HepG2 (cell line): Measurements from ENCODE around the gene DAAM2. TPM values are rescaled to one million over a fixed set of nuclear protein-coding genes. Genes with fewer than 3 reads are reported as not detected.

Experiments
- ATAC-seq: fragments of 200-7000 bp; cut with Tn5 transposase; 3 replicates; pipeline ENCODE4 v1.9.1; 2020; ENCODE audit warnings: mild to moderate bottlenecking, moderate library complexity
- BruUV-seq: library from RNA; stranded (reverse); fragments of 400-500 nt; replicated peaks from 2 replicates; lab custom pipeline; 2021; lab: Mats Ljungman, UMichigan
- CTCF ChIA-PET: fragments of 300-600 bp; formaldehyde crosslinking; extraction: SDS; loops from one replicate; lab custom pipeline; 2021; ENCODE audit warnings: low total read pairs, inconsistent platforms, low intra/inter-chr PET ratio; lab: Yijun Ruan, JAX
- POLR2A ChIA-PET: fragments of 350-600 bp; sonication (Branson Sonifier 250); formaldehyde crosslinking; loops from one replicate; lab custom pipeline; 2020; ENCODE audit warnings: antibody characterized with exemption, inconsistent platforms; lab: Yijun Ruan, JAX
- DNase-seq: peaks from one replicate; pipeline ENCODE4 v3.0.0-alpha.2; 2015; ENCODE audit warnings: low spot score
- FAIRE-seq: peaks from 3 replicates; lab custom pipeline; 2011; peaks lifted over from hg19 to GRCh38; lab: Jason Lieb, UNC
- H2AFZ ChIP-seq: one replicate; pipeline ENCODE4 v1.6.1; 2011; ENCODE audit warnings: low read length, inconsistent platforms
- H3K27ac ChIP-seq: fragments of 300-600 bp; 3 replicates; pipeline ENCODE4 v1.8.0; 2011; ENCODE audit warnings: mixed run types, mild to moderate bottlenecking, mixed read lengths, low read length, inconsistent platforms; ENCODE audit not compliant: insufficient read depth; ENCODE audit errors: extremely low read length
- H3K27me3 ChIP-seq, 2 experiments: fragments of 200-600 bp in 1 of 2; 2 replicates in 1 of 2; 3 replicates in 1 of 2; pipeline versions ENCODE4 v1.6.0 to v1.8.0; 2011; ENCODE audit warnings: low read length in 2 of 2, mild to moderate bottlenecking in 2 of 2, moderate library complexity in 2 of 2, inconsistent platforms in 1 of 2; ENCODE audit not compliant: insufficient read depth in 2 of 2, control insufficient read depth in 1 of 2
- H3K36me3 ChIP-seq, 2 experiments: fragments of 200-600 bp in 1 of 2; replicated peaks in 1 of 2; 2 replicates in 1 of 2; 3 replicates in 1 of 2; pipeline versions ENCODE4 v1.5.1 to v1.8.0; 2011; ENCODE audit warnings: low read length in 2 of 2, inconsistent platforms in 1 of 2; ENCODE audit not compliant: insufficient read depth in 2 of 2, control insufficient read depth in 1 of 2
- H3K4me1 ChIP-seq: 2 replicates; pipeline ENCODE4 v1.5.1; 2012; ENCODE audit warnings: low read length, inconsistent platforms; ENCODE audit not compliant: insufficient read depth
- H3K4me2 ChIP-seq: 2 replicates; pipeline ENCODE4 v1.6.0; 2011; ENCODE audit warnings: low read depth, low read length, inconsistent platforms
- H3K4me3 ChIP-seq, 3 experiments: fragments of 200-600 bp in 1 of 3; sonication (generic), shearing (Covaris generic) in 1 of 3; replicated peaks in 1 of 3; 2 replicates each; pipeline ENCODE4 v1.5.1; 2011 to 2016; ENCODE audit warnings: low read length in 3 of 3, inconsistent platforms in 2 of 3, low read depth in 2 of 3, mild to moderate bottlenecking in 2 of 3, control low read depth in 1 of 3, mixed read lengths in 1 of 3; ENCODE audit not compliant: insufficient read depth in 1 of 3
- H3K79me2 ChIP-seq: one replicate; pipeline ENCODE4 v1.6.1; 2011; ENCODE audit warnings: low read length, inconsistent platforms; ENCODE audit not compliant: insufficient read depth
- H3K9ac ChIP-seq: 2 replicates; pipeline ENCODE4 v1.6.0; 2011; ENCODE audit warnings: mild to moderate bottlenecking, low read depth, low read length, inconsistent platforms; ENCODE audit not compliant: insufficient read depth
- H3K9me3 ChIP-seq: 2 replicates; pipeline ENCODE4 v1.5.1; 2012; ENCODE audit warnings: mild to moderate bottlenecking, low read length
- H4K20me1 ChIP-seq: 2 replicates; pipeline ENCODE4 v1.6.0; 2011; ENCODE audit warnings: inconsistent platforms, mild to moderate bottlenecking, low read length, moderate library complexity; ENCODE audit not compliant: insufficient read depth
- CTCF ChIP-seq: sonication (generic); formaldehyde crosslinking; IDR thresholded peaks from 2 replicates; pipeline ENCODE4 v1.5.0; 2020; ENCODE audit warnings: mild to moderate bottlenecking, missing genetic modification reagents, moderate library complexity
- HINFP ChIP-seq: sonication (generic); formaldehyde crosslinking; IDR thresholded peaks from 2 replicates; pipeline ENCODE4 v1.4.0; 2020; ENCODE audit warnings: low read depth, mild to moderate bottlenecking, missing genetic modification reagents
- HNRNPLL ChIP-seq: fragments of 200-400 bp; formaldehyde crosslinking; IDR thresholded peaks from 2 replicates; pipeline ENCODE4 v1.6.1; 2017; ENCODE audit warnings: mild to moderate bottlenecking, low read depth, low read length; ENCODE audit not compliant: poor library complexity, severe bottlenecking
- IRX3 ChIP-seq: sonication (generic); formaldehyde crosslinking; IDR thresholded peaks from 2 replicates; pipeline ENCODE4 v1.8.1; 2023; ENCODE audit warnings: mild to moderate bottlenecking, low read depth, missing genetic modification reagents, borderline replicate concordance
- PAF1 ChIP-seq: IDR thresholded peaks from 2 replicates; pipeline ENCODE4 v1.6.1; 2016; ENCODE audit warnings: missing genetic modification reagents, missing compliant biosample characterization
- STAG1 ChIP-seq: sonication (generic); formaldehyde crosslinking; IDR thresholded peaks from 2 replicates; pipeline ENCODE4 v1.4.0; 2020; ENCODE audit warnings: missing genetic modification reagents
- ZNF562 ChIP-seq: sonication (generic); formaldehyde crosslinking; IDR thresholded peaks from 2 replicates; pipeline ENCODE4 v1.8.0; 2022; ENCODE audit warnings: missing genetic modification reagents, borderline replicate concordance
- ZNF619 ChIP-seq: sonication (generic); formaldehyde crosslinking; IDR thresholded peaks from 2 replicates; pipeline ENCODE4 v1.4.0; 2020; ENCODE audit warnings: mild to moderate bottlenecking, missing genetic modification reagents
- WGBS: methylation state at CpG from one replicate; pipeline ENCODE4 v1.1.6; 2017; ENCODE audit warnings: low lambda C conversion rate; 5-methylcytosine and 5-hydroxymethylcytosine counted together
- in situ Hi-C: cut with HindIII; loops from 2 replicates; pipeline ENCODE4 v1.10.0; 2017; ENCODE audit warnings: low pct_unique_long_range_greater_than_20kb; ENCODE audit not compliant: extremely low pct_ligation_motif_present
- intact Hi-C: fragments of 100-400 bp; cut with micrococcal nuclease; formaldehyde crosslinking; loops from one replicate; pipeline ENCODE4 v1.10.0; 2022; ENCODE audit not compliant: unreplicated experiment
- polyA plus RNA-seq, 8 experiments: library from polyadenylated mRNA; depleted of rRNA in 3 of 8; stranded (reverse) in 7 of 8; unstranded in 1 of 8; fragments of >200 nt; fragmentation: Illumina TruSeq in 4 of 8; extraction: Trizol in 4 of 8; gene quantifications; 2 replicates each; pipeline versions ENCODE4 v1.2.1 to v1.2.3, GENCODE V29; 2011 to 2016; ENCODE audit warnings: low read depth in 4 of 8, missing spikeins in 1 of 8, mixed read lengths in 1 of 8; ENCODE audit not compliant: insufficient read depth in 1 of 8
- total RNA-seq, 5 experiments: library from RNA; depleted of rRNA; stranded (reverse); fragments of >200 nt; fragmentation: Illumina TruSeq; extraction: Trizol; gene quantifications; 2 replicates each; pipeline ENCODE4 v1.2.3, GENCODE V29; 2016; ENCODE audit warnings: low read depth in 1 of 5

Gene DAAM2
- total and polyA plus RNA-seq, 2 of the 13 experiments (the other 11 are each of a cell fraction or from before 2014, with no cell fraction given): 0.01 TPM; not detected in 1

- CTCF ChIA-PET: no interaction called here
These were observed 119.4 kb downstream of the DAAM2 start for GRCh38 chr6:39911513-39912125.

More at GRCh38 chr6:39911513-39912125, 119.4 kb downstream of the DAAM2 start:
- H4K20me1 ChIP-seq: no peaks in the 10 kb centered on the region
- 94% methylated on average over 10 of the region's 10 CpGs for WGBS
- no peak overlapping the region for H3K9ac ChIP-seq
- H3K4me3 ChIP-seq: no peak overlapping the region
- in situ Hi-C loops (no loop called here), intact Hi-C loops (no loop called here)
- no peaks in the 10 kb centered on the region for H3K9me3 ChIP-seq
- TF ChIP-seq CTCF (CRISPR knock-in tag) (no peak), STAG1 (CRISPR knock-in tag) (no peak), ZNF562 (CRISPR knock-in tag) (no peak), IRX3 (no peak), HINFP (CRISPR knock-in tag) (no peak), ZNF619 (CRISPR knock-in tag) (no peak), PAF1 (CRISPR knock-in tag) (no peak), HNRNPLL (no peak)
- FAIRE-seq: no peak
- no TSS peak for BruUV-seq
- H2AFZ ChIP-seq: no peak overlapping the region
- H3K4me1 ChIP-seq: no peaks in the 10 kb centered on the region
- no peaks in the 10 kb centered on the region for H3K27me3 ChIP-seq
- peaks cover 9 to 25% of the 10 kb centered on the region in 2 experiments; a peak in 4 of 5 replicates for H3K36me3 ChIP-seq
- H3K4me2 ChIP-seq: no peak overlapping the region
- no peak for DNase-seq
- POLR2A ChIA-PET: no interaction called here
- H3K79me2 ChIP-seq: no peaks in the 10 kb centered on the region
- no peak overlapping the region for H3K27ac ChIP-seq
- no peak for ATAC-seq
